ENCODE results near the gene SPPL2B. TPM values are rescaled to one million over a fixed set of nuclear protein-coding genes. Genes with fewer than 3 reads are reported as not detected.

SPPL2B gene
- total and polyA plus RNA-seq, 10 donors, result 40.5 to 111 (median 78.1) TPM

- WGBS, 5 donors, result 53 to 71% (median 62%) methylated on average over 8 to 11 of the region's 11 CpGs
- Histone ChIP-seq H3K9me3 (no peaks in the 10 kb centered on the region), H3K4me3 (peak overlapping the region in 1 of 8 donors; percentile 58), H3K36me3 (peaks cover 0 to 25% (median 8%) of the 10 kb centered on the region in 6 donors), H3K27me3 (replicated peaks in 1 of 7) (no peaks in the 10 kb centered on the region), H3K4me1 (peaks cover 23 to 60% (median 51%) of the 10 kb centered on the region in 6 donors), H3K27ac (peak overlapping the region in 6 of 8 donors; percentile 5 to 92 (median 68))
- TF ChIP-seq POLR2AphosphoS5 (IDR thresholded peaks at IDR 0.05) (peak in 1 of 3 donors; percentile 21), CTCF (IDR thresholded peaks at IDR 0.05 in 8 of 11, conservative IDR thresholded peaks at IDR 0.05 in 3 of 11) (no peak), POLR2A (IDR thresholded peaks at IDR 0.05) (no peak)
- intact Hi-C loops (cut with DNase I; ENCODE audit: low total_unique reads), result no loop called here
- DNase-seq, result no peak
These were observed 5.3 kb downstream of the SPPL2B start for GRCh38 chr19:2333807-2334211.

- intact Hi-C loops (cut with DNase I; ENCODE audit: low total_unique reads), result no loop called here
- WGBS, 5 donors, result 90 to 98% (median 95%) methylated on average over 18 to 27 of the region's 27 CpGs
- Histone ChIP-seq H3K27ac (peak overlapping the region in 1 of 8 donors; percentile 92), H3K4me3 (no peak overlapping the region), H3K9me3 (no peaks in the 10 kb centered on the region), H3K4me1 (peaks cover 18 to 53% (median 45%) of the 10 kb centered on the region in 6 donors), H3K36me3 (peaks cover 0 to 32% (median 13%) of the 10 kb centered on the region in 6 donors), H3K27me3 (replicated peaks in 1 of 7) (no peaks in the 10 kb centered on the region)
- DNase-seq, result no peak
- TF ChIP-seq CTCF (IDR thresholded peaks at IDR 0.05 in 8 of 11, conservative IDR thresholded peaks at IDR 0.05 in 3 of 11) (no peak), POLR2AphosphoS5 (IDR thresholded peaks at IDR 0.05) (no peak), POLR2A (IDR thresholded peaks at IDR 0.05) (no peak)
These were observed 5.9 kb downstream of the SPPL2B start for GRCh38 chr19:2334426-2334825.

GRCh38 chr19:2334986-2335846 lies 6.7 kb downstream of the SPPL2B start:
- intact Hi-C loops (cut with DNase I; ENCODE audit: low total_unique reads), result no loop called here
- Histone ChIP-seq H3K4me1 (peaks cover 14 to 45% (median 37%) of the 10 kb centered on the region in 6 donors), H3K27ac (peak overlapping the region in 1 of 8 donors; percentile 92), H3K36me3 (peaks cover 0 to 40% (median 21%) of the 10 kb centered on the region in 6 donors), H3K9me3 (no peaks in the 10 kb centered on the region), H3K27me3 (replicated peaks in 1 of 7) (no peaks in the 10 kb centered on the region), H3K4me3 (no peak overlapping the region)
- 94 to 96% (median 96%) methylated on average over 22 to 26 of the region's 26 CpGs for WGBS, 5 donors
- no peak for DNase-seq
- TF ChIP-seq CTCF (IDR thresholded peaks at IDR 0.05 in 8 of 11, conservative IDR thresholded peaks at IDR 0.05 in 3 of 11) (no peak), POLR2AphosphoS5 (IDR thresholded peaks at IDR 0.05) (no peak), POLR2A (IDR thresholded peaks at IDR 0.05) (no peak)

DNA sequence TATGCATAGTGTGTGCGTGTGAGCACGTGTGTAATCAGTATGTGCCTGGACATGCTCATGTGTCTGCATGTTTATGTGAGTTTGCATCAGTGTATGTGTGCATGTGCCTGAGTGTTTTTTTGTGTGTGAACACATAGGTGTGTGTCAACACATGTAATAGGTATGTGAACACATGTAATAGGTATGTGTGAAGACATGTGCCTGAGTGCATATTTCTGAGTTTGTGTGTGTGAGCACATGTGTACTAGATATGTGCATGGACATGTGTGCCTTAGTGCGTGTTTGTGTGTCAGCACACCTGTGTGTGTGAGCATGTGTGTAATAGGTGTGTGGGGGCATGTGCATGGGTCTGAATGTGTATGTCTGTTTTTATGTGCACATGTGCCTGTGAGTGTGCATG lies 7.4 kb downstream of the SPPL2B start:
- Histone ChIP-seq H3K4me1 (peaks cover 14 to 39% (median 31%) of the 10 kb centered on the region in 6 donors), H3K4me3 (no peak overlapping the region), H3K27me3 (replicated peaks in 1 of 7) (no peaks in the 10 kb centered on the region), H3K9me3 (no peaks in the 10 kb centered on the region), H3K27ac (no peak overlapping the region), H3K36me3 (peaks cover 0 to 46% (median 27%) of the 10 kb centered on the region in 6 donors)
- intact Hi-C loops (cut with DNase I; ENCODE audit: low total_unique reads), result no loop called here
- TF ChIP-seq POLR2A (IDR thresholded peaks at IDR 0.05) (no peak), POLR2AphosphoS5 (IDR thresholded peaks at IDR 0.05) (no peak), CTCF (IDR thresholded peaks at IDR 0.05 in 8 of 11, conservative IDR thresholded peaks at IDR 0.05 in 3 of 11) (no peak)
- WGBS, 5 donors, result 64 to 98% (median 92%) methylated on average over 3 of the region's 3 CpGs
- DNase-seq, result no peak
